Stimulated activated CD8-positive, alpha-beta memory T cell treated with anti-CD3 and anti-CD28 coated beads, Interleukin-15, amount 100 ng/mL, for 4 hours (primary cell): Measurements from ENCODE around the gene AKAP13.

Experiments used
- DNase-seq, 2 donors: peaks; one replicate each; pipeline ENCODE4 v3.0.0-alpha.2; 2020; ENCODE audit warnings: low read depth in 2 of 2

The AKAP13 gene

DNA sequence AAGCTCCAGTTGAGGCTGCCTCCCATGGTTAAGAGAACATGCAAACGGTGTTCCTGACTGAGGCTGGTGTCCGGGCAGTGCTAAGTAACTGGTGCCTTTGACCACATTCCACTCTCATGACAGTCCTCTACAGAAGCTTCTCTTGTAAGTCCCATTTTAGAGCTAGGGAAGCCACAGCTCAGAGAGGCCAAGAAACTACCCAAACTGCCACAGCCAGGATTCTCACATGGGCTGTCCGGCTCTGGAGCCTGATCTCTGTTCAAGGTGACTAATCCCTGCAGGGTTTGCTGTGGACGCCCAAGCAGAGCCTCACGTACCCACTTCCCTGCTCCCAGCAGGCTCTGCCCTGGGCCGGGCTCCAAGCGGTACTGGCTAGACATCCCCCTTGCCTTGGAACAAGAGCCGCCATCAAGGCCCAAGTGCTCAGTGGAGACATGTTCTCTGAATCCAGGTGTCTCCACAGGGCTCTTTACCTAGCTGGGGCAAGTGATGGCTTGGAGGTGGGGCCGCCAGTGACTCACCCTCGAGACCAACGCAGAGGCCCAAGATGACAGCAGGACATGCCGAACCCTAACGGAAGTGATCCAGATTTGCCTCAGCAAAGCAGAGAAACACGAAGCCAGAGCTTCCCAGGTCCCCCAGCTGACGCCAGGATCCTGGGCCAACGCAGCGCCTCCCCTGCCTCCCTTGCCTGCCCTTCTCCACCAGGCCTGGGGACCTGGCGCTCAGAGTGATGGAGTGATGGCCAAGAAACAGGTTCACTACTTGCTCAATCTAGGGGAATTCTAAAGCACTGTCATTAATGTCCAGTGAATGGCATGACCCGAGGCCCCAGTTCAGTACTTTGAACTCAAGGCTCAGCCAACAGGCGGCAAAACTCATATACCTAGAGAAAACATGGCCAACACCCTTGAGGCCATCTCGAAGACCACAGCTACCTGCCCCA lies 390.0 kb downstream of the AKAP13 start:
- DNase-seq, result no peak

DNA sequence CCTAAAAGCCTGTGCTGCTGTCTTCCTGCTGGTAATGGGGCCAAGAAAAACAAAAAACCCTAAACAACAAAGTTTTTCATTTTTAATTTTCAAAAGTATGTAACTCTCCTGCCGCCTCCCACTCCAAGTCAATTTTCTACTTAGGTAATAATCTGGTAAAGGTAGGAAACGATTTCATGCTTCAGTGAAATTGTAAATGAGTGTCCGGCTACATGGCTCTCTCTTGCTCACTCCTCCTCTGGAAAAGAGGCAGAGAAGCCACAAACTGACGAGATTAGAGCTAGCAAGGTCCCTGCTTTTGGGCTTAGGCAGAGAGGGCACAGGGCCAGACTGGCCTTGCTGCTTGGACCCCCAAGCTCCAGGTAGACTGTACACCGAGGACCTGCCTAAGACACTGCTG lies 390.9 kb downstream of the AKAP13 start:
- DNase-seq, result no peak

DNA sequence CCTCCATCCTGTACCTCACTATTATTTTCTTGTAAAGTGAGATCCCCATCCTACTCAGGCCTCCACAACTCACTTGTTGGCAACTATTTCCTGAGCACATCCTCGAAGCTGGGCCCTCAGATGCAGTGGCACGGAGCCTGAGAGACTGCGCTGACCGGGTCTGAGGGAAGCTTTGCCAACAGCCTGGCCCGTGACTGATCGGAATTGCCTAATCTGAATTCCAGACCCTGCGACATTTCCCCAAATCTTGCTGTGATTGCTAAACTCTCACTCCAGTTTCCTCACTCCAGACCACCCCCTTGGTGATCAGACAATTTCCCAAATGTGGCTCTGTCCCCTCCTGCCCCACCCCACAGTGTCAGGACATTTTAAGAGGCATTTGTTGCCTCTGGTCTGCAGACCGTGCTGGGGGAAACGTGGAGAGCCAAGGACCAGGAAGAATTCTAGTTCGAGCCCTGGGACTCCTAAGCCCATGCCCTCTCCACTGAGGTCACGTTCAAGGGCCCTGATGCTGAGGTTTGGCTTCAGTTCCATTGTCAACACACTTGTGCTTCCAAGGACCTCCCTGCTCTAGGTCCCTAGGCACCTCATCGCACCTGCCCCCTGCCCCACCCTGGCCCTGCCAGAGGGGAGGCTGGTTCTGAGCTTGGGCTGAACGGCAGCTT lies 391.5 kb downstream of the AKAP13 start:
- DNase-seq, result no peak

DNA sequence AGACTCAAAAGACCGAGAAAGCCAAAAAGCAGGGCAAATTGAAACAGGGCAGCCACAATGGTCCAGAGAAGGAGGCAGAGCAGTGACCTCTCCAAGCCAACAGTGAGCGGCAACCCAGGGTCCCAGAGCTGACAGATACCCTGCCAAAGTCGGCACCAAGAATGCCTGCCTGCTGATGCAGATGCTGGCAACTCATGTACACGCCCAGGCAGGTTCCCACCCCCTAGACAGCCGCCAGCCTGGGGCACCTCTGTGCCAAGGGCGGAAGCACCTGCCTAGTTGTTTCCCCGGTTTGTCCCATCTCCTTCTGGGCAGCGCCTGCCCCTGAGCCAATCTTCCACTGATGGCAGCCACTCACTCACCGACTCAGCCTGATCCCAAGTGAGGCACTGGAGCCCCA lies 392.3 kb downstream of the AKAP13 start:
- DNase-seq, result no peak

DNA sequence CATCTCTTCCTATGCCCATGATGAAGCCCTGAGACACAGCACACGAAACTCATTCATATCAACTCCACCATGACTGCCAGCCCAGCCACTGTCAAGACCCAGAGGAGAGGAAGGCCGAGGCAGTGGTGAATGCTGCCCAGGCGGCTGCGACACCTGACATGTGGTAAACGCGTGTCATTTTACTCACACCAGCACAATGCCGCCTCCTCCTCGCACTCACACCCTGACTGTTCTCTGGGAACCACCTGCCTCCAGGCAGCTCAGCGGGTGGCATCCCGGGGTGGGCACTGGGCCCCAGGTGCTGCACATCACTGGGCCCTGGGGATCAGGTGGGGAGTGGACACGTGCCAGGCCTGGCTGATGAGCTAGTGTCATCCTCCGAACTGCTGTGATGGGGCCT lies 392.8 kb downstream of the AKAP13 start:
- DNase-seq, result no peak

DNA sequence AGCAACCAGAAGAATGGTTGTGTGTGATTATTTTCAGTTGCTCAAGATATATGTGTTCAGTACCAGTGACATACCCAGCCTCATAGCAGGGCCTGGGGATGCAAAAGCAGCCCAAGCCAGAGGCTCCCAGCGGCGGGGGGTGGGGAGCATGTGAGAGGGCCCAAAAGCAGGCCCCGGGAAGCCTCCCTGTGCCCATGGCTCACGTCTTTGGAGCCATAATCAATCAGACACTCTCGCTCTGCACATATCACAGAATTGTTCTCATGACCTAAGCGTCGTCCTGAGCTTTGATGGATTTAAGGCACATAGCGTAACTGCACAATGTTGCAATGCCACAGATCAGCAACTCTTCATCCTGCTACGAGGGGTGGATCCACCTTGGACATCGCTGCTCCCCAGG lies 393.6 kb downstream of the AKAP13 start:
- DNase-seq, result no peak

DNA sequence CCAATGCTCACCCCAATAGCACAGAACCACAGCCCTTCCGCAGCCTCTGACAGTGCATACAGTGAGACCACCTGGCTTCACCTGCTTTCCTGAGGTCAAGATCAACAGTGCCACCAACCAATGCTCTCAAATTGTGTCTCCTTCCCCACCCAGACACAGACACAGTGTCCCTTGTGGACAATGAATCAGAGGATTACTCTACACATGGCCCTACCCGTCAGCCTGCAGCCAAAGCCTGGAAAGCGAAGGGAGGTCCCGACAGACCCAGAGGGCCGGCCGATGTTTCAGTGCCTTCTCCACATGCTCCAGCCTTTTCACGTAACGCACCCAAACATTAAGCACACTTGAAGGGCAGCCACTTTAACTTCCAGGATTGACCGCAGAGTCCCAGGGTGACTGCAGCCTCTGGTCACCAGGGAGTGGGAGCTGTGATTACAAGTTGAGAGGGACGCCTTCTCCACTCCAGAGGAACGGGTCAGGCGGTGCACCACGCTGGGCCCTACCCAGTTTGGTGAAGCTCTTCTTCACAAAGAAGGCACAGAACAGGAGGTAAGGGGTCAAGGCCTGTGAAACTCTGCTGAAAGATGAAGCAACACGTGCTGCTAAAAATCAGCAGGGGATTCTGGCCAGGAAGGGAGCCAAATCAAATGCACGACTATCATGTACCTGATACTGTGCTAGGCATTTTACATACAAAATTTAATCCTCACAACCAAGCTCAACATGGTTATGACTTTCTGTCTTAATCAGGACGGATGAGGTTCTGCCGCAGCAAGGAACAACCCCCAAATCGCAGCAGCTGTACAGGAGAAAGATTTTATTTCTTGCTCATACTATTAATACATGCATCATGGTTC lies 397.1 kb downstream of the AKAP13 start:
- DNase-seq, result no peak

DNA sequence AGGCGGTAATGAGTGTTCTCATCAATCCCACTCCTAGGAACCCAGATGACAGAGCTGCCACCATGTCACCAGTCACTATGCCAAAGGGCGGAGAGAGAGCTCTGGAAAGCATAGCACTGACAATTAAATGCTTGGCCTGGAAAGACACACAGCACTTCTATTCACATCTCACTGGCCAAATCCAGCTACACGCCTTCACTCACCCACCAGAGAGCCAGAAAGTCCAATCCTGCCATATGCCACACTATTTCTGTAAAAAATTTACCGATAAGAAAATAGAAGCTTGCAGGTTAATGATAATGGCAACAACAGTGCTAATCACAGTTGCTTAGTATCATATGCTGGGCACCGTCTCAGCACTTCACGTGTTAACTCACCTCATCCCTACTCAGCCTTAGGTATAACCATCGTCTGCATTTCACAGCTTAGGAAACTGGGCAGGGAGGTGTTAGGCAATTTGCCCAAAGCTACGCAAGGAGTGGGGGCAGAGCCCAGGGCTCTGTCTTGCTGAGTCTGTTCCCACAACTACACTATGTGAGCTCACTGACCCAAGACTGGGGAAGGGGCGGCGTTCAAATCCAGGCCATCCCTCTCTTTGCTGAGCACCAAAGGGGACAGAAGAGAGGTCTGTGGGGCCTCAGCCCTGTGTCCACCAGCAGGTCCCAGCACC lies 397.8 kb downstream of the AKAP13 start:
- DNase-seq, result no peak

DNA sequence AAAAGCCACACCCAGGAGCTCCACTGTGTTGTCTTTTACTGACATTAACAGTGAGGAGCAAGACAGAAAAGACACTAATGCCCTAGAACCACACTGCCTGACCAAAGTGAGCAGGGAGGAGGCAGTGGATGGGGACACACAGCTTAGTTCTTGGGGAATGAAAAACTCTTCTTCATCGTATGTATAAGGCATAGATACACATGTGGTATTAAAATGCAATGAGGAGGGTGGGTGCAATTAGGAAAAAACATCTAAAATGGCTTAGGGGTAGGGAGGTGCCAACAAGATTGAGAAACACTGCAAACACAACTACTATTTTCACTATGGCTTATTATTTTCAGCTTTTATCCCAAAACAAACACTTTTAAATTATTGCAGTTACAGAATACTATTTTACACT lies 398.8 kb downstream of the AKAP13 start:
- no peak for DNase-seq

DNA sequence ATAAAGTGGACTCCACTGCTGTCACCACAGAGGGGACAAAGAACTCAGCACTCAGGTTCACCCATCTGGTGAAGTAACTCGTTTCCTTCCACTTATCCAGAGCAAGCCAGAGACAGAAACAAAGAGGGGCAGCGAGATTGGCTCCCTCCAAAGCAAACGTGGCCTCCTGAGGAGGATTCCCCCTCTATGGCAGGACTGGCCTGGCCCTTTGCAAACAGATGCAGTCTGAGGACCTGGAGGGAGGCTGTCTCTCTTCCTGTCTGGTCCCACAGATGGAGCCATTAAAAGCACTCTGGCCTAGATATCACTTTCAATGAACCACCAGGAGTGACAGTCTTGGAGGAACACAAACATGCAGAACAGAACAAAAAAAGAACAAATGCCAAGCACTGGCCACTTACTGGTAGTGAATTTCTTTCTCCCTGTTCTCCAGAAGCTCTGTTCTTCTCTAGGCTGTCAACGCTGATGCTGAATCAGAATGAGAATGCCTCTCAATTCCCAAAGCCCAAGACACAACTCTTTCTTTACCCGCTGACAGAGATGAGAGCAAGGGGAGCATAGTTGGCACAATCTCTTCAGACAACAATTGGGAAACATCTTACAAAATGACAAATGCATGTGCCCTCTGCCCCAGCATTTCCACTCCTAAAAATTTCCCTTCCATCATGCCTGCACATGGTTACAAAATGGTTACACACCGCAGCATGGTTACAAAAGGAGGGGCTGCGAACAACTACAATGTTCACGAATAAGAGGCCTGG lies 400.0 kb downstream of the AKAP13 start:
- no peak for DNase-seq

DNA sequence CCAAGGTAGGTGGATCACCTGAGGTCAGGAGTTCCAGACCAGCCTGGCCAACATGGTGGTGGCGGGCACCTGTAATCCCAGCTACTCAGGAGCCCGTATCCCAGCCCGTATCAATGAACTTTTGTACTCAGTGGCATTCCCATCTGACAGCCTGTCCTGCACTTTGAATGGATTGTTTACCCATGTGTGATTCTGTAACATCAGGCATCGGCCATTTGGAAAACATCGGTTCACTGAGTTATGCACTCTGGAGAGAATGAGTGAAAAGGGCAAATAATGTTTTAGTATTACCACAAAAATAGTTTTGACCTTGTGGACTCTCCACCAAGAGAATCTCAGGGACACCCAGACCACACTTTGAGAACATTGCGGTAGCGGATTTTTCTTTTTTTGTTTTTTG lies 400.7 kb downstream of the AKAP13 start:
- no peak for DNase-seq

DNA sequence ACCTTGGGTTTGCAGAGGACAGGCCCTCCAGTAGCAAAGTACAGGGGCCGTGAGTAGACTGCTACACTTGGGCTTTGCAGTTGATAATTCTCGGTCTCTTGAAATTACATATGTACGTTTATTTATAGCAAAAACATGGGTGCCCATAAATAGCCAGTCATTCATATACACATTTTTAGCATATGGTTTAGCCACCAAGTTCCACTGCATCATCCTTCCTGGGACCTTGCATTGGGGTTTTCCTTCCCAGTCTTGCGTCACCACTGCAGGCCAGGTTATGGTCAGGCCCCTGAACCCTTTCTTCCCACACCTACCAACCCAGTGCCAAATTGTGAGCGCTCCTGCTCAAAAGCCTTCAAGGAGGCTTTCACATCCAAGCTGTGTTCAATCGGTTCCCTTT lies 401.7 kb downstream of the AKAP13 start:
- no peak for DNase-seq

DNA sequence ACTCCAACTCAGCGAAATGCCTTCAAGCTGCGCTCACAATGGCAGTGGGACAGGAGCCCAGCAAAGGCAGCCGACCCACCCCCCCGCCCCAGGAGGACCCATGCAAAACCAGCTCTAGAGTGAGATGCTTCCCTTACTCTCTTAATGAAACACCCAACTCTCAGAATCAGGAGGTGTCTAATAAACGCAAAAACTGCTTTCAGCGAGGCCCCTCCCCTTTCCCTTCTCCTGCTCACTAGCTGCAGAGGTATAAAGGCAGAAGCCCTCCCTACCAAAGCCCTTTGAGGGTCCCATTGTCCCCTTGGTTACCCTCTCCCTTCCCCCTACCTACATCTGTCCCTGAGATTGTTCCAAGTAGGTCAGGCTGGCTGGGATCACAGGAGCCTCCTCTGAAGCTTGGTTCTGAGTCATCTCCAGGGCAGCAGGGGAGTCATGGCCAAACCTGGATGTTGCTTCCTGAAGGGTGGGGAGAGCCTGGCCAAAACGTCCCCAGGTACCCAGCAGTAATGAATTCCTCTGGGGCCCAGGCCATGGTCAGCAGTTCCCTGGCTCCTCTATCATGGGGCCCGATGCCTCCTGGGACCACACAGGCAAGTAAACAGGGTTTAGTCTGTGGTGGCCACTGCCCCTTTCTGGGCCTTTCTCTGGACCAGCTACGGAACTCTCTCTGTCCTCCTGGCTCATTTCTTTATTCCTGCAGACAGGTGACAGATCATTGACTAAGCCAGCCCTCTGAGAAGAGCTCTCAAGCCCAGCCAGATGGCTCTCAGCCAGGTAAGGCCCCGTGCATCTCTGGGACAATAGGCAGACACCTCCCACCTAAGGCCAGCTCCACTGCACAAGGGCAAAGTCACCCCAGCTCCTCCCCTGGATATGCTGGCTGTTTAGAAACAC lies 405.7 kb downstream of the AKAP13 start:
- no peak for DNase-seq

DNA sequence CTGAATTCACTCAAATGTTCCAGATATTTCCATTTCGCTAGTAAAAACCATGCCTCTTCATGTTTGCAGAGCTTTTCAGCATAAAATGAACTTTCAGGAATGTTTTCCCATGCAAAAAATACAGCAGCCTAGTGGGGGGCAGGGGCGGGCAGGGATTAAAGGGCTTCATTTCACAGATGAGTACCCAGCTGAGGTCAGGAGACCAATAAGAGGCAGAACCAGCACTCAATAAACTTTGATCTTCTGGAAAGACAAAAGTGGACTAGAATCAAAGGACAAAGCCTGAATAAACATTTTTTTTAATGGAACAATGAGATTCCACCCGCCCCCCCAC lies 406.3 kb downstream of the AKAP13 start:
- no peak for DNase-seq

DNA sequence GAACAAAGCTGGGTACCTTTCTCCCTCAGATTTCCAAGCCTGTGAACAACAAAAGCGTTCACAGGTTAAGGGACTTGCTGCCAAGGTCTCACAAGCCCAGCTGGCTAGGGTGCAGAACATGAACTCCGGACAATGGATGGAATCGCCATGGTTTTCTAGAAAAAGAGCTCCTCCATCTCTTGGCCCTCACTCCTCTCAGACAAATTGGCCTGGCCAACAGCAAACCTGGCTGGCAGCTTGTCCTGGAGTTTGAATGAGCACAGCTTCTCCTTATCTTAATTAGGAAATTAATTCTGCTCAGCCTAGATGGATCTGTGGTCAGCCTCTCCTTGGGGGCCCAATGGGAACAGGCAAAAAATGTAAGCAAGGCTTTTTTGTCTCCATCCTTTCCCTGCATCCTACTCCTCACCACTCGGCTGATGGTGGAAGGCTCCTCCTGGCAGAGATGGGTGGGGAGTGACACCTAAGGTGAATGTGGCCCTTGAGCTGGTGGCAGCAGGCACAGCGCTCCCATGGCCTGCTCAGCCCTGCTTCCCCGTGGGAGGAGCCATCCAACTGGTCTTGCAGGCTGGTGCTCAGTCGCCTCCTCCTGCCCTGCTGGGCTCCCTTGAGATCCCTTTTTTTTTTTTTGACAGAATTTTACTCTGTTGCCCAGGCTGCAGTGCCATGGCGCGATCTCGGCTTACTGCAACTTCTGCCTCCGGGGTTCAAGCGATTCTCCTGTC lies 408.5 kb downstream of the AKAP13 start:
- no peak for DNase-seq

DNA sequence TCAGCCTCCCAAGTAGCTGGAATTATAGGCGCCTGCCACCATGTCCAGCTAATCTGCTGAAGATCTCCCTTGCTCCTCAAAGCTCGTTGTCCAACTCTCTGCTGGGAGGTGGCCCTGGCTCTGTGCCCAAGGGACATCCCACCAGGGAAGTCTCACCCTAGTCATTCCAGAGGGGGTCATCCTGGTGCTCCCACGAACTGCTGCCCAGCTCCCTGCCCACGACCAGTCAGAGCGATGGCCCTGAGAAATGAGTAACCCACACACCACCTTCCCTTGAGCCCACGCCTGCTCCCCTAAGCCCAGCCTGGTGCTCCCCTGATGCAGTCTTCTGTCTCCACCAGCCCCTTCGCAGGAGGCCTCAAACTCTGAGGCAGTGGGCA lies 409.1 kb downstream of the AKAP13 start:
- no peak for DNase-seq

DNA sequence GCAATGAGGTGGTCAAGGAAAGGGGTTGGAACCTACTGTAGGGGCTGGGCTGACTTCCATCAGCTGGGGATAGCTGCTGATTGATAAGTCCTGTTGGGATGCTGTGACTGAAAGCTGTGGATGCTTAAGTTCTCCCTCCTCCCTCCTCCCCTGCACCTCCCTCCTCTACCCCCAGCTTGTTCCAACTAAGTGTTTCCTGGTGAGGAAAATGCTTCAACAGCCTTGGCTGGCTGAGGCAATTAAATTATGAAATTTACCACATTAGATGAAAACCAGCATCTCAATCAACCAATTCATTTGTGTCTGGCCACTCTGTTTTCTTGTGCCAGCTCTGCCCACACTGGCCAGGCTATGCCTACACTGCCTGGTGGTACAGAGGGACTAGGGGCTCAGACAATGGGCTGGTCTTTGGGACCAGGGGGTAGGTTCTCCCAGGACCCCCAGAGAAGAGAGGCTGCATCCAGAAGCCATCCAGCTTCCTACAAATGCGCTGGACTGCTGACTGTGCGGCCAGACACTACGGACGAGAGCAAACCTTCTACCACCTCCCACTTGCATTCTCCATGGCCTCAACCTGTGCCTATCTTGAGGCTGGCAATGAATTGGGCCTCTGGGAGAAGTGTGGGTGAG lies 411.8 kb downstream of the AKAP13 start:
- DNase-seq, result no peak

DNA sequence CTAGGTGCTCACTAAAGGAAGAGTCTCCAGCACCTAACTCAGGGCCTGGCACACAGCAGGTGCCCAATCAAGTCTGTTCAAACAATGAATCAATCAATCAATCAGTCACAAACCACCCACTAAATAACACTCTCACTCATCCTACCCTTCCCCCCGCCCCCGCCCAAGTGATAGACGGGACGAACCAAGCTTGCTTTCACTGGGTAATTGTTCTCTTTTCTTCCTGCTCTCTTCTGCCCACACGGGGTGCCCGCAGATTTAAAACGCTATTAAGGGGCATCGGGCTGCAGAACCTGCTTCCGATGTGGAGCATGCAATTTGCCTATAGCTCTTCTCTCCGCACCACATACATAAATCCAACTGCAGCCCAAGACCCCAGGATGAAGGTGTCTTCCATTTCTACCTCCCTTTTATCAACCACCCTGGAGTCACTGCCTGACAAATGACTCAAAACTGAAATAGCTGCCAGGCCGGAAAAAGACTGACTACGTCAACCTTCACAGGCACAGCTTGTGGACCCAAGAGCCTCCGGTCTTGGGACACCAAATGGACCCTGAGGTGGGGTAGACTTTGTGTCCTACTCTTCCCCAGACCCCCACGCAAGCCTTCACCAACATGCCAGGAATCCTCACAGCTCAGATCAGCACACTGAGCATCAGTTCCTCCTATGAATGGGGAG lies 412.6 kb downstream of the AKAP13 start:
- no peak for DNase-seq
